BE2C (cell line): ENCODE results near the gene COL13A1.

Experiments used
- DNase-seq: peaks from one replicate; pipeline ENCODE4 v3.0.0-alpha.2; 2020
- H3K27me3 ChIP-seq: fragments of 250-450 bp; sonication (Bioruptor Pico); 2 replicates; pipeline ENCODE4 v1.5.1; 2020; ENCODE audit warnings: mild to moderate bottlenecking
- H3K36me3 ChIP-seq: fragments of 250-450 bp; sonication (Bioruptor Pico); 2 replicates; pipeline ENCODE4 v1.5.1; 2020; ENCODE audit warnings: mild to moderate bottlenecking
- H3K4me1 ChIP-seq: fragments of 250-450 bp; sonication (Bioruptor Pico); 2 replicates; pipeline ENCODE4 v1.5.1; 2020
- H3K4me3 ChIP-seq: 2 replicates; pipeline ENCODE4 v1.5.1; 2011; ENCODE audit warnings: low read depth, low read length
- H3K9me3 ChIP-seq: fragments of 250-450 bp; sonication (Bioruptor Pico); 2 replicates; pipeline ENCODE4 v1.5.1; 2020
- TF ChIP-seq, protein P1 (sequence below): IDR thresholded peaks from 2 replicates; pipeline ENCODE4 v1.5.1; 2012; ENCODE audit warnings: mild to moderate bottlenecking, low read depth, low read length

COL13A1 gene

DNA sequence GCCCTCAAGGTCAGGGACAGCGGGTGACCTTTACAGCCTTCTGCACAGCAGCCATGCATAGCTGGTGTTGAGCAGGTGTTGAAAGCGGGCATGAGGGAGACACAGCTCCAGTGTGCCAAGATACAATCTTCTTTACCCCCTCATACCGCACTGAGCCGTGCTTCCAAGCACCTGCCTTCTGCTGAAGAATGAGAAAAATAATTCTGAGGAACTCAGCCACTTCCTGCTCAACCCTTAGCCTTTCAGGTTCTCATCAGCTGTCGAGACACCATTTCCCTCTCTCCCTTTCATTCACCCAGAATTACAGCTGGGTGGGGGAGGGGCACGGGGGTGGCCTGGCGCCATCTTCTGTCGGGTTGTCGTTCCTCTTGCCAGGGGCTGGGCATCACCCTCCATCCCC lies 58.6 kb downstream of the COL13A1 start:
- Histone ChIP-seq H3K4me1 (no peaks in the 10 kb centered on the region), H3K4me3 (no peak overlapping the region), H3K36me3 (no peaks in the 10 kb centered on the region), H3K27me3 (no peaks in the 10 kb centered on the region), H3K9me3 (no peaks in the 10 kb centered on the region)
- no peak for DNase-seq
- TF ChIP-seq, protein P1, sequence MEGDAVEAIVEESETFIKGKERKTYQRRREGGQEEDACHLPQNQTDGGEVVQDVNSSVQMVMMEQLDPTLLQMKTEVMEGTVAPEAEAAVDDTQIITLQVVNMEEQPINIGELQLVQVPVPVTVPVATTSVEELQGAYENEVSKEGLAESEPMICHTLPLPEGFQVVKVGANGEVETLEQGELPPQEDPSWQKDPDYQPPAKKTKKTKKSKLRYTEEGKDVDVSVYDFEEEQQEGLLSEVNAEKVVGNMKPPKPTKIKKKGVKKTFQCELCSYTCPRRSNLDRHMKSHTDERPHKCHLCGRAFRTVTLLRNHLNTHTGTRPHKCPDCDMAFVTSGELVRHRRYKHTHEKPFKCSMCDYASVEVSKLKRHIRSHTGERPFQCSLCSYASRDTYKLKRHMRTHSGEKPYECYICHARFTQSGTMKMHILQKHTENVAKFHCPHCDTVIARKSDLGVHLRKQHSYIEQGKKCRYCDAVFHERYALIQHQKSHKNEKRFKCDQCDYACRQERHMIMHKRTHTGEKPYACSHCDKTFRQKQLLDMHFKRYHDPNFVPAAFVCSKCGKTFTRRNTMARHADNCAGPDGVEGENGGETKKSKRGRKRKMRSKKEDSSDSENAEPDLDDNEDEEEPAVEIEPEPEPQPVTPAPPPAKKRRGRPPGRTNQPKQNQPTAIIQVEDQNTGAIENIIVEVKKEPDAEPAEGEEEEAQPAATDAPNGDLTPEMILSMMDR = no peak

DNA sequence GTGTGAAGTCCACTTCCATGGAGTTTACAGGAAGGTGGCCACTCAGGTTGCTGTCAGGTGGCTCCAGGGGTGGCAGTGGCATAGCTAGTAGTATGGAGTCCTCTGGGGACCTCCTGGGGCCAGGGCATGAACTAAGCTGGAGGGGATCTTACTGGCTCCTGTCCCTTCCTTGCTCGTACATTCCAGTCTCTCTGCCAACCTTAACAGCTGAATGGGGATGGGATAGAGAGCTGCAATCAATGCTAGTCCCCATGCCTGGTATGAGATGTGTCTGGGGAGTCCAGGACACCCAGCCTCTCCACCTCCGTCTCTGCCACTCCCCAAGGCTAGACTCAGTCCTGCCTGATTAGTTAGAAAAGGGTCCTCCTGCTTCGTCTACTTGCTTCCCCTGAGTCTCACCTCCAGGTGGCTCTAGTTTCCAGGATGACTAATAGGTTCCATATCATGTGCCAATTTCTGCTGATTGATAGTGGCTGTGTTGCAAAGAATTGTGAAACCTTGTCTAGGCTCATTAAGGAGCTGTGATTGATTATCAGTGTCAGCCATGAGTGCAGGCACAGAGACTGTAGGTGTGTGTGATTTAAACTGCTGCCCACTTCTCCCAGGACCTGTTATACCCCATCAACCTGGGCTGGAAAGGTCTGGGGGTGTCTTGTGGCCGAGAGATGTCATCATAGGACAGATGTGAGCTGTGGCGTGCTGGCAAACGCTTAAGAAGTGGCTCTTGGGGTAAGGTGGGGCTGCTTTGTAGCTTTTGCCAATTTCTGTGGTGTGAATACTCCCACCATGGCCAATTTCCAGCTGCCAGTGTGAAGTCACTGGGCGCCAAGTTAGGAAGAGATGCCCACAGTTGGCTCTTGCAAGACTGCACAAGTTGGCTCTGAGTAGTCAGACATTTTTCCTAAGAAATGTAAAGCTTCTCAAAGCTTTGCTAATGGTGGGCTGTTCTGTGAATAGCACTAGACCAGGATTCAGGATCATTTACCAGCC lies 59.8 kb downstream of the COL13A1 start:
- DNase-seq = peak; percentile 32
- H3K4me1 ChIP-seq = 0 out of 2 replicates have a peak, but pooled peaks cover 1% of the 10 kb centered on the region
- TF ChIP-seq, protein P1 = peak; percentile 47
- no peaks in the 10 kb centered on the region for H3K9me3 ChIP-seq
- no peaks in the 10 kb centered on the region for H3K27me3 ChIP-seq
- no peak overlapping the region for H3K4me3 ChIP-seq
- no peaks in the 10 kb centered on the region for H3K36me3 ChIP-seq

DNA sequence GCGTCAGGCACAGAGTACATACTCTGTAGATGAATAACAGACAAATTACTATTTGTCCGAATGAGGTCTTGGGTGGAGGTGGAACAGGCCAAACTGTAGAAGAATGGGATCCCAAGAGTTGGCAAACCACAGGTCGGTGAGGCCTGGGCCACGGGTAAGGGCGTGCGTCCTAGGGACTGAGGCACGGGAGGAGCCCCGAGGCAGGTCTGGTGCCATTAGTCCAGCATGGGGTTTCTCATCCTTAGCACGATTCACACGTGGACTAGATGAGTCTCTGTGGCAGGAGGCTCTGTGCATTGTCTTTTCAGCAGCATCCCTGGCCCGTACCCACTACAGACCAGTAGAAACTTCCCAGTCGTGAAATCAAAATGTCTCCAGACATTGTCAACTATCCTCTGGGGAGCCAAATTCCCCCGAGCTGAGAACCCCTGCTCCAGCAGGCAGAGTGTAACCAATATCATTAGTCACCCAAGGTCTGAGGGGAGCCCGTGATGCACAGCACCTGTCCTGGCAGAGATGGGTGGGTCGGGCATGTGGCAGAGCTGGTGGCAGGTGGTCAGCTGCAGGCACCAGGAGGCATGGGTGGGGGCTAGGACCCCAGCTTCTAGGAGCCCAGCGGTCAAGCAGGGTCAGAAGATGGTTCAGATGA lies 61.3 kb downstream of the COL13A1 start:
- Histone ChIP-seq H3K36me3 (no peaks in the 10 kb centered on the region), H3K4me1 (peaks cover 8% of the 10 kb centered on the region)

DNA sequence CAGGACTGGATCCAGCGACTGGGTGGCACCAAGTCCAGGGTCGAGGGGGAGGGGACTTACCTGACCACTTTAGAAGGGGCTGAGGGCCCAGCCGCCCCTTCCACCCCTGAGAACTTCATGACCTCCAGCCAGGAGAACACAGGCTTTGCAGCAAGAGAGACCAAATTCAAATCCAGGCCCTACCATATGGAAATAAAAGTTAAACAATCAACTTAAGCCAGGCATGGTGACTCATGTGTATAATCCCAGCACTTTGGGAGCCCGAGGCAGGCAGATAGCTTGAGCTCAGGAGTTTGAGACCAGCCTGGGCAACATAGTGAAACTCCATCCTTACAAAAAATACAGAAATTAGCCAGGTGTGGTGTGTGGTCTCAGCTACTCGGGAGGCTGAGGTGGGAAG lies 61.9 kb downstream of the COL13A1 start:
- Histone ChIP-seq H3K36me3 (no peaks in the 10 kb centered on the region), H3K4me3 (no peak overlapping the region), H3K9me3 (no peaks in the 10 kb centered on the region), H3K27me3 (no peaks in the 10 kb centered on the region), H3K4me1 (peaks cover 8% of the 10 kb centered on the region)
- TF ChIP-seq, protein P1 = no peak
- no peak for DNase-seq

More for the DNA sequence above, 61.3 kb downstream of the COL13A1 start:
- no peaks in the 10 kb centered on the region for H3K9me3 ChIP-seq
- no peak for DNase-seq
- no peak overlapping the region for H3K4me3 ChIP-seq
- H3K27me3 ChIP-seq = no peaks in the 10 kb centered on the region
- TF ChIP-seq, protein P1 = no peak

DNA sequence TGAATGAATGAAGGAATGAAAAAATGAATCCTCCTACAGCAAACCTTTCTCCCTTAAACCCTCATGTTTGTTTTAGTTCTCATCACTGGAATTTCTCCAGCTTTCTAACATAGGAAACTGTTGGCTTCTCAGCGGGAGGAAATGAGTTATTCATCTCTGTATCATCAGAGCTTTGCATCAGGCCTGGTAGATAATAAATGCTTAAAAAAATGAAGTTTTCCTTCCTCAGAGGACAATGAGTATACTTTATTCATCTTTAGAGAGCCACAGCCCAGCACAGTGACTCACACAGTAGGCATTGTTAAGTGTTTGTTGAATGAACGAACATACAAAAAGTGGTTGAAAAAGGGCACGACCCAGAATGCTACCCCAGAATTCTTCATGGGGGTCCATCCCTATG lies 62.6 kb downstream of the COL13A1 start:
- TF ChIP-seq, protein P1 = no peak
- Histone ChIP-seq H3K9me3 (no peaks in the 10 kb centered on the region), H3K36me3 (no peaks in the 10 kb centered on the region), H3K27me3 (no peaks in the 10 kb centered on the region), H3K4me3 (no peak overlapping the region), H3K4me1 (peaks cover 8% of the 10 kb centered on the region)
- no peak for DNase-seq
